ENCODE results near the gene OSBPL2. TPM values are rescaled to one million over a fixed set of nuclear protein-coding genes. Genes with fewer than 3 reads are reported as not detected.

OSBPL2 gene
- total and polyA plus RNA-seq, 9 of the 15 experiments (the other 6 are each of a cell fraction or from before 2014, with no cell fraction given), result 2.5 to 25.6 (median 14.1) TPM

DNA sequence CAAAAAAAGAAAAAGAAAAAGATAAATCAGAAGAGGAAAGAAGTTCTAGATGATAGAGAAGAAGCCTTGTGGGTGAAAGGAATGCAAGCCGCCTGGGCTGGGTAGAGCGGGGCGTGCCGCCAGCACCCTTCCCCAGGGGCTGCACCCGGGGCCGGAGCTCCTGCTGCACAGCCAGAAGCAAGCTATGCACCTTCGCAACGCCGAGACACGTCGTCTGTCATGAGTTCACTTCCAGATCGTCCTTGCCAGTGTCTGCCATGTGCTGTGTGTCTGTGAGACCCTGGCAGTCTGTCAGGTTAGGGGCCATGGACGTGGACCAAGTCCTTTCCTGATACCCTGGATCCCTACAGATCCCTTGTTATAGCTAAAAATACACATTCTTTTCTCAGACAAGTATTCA is 38.9 kb downstream of the OSBPL2 start (continued):
- TF ChIP-seq, protein P1, sequence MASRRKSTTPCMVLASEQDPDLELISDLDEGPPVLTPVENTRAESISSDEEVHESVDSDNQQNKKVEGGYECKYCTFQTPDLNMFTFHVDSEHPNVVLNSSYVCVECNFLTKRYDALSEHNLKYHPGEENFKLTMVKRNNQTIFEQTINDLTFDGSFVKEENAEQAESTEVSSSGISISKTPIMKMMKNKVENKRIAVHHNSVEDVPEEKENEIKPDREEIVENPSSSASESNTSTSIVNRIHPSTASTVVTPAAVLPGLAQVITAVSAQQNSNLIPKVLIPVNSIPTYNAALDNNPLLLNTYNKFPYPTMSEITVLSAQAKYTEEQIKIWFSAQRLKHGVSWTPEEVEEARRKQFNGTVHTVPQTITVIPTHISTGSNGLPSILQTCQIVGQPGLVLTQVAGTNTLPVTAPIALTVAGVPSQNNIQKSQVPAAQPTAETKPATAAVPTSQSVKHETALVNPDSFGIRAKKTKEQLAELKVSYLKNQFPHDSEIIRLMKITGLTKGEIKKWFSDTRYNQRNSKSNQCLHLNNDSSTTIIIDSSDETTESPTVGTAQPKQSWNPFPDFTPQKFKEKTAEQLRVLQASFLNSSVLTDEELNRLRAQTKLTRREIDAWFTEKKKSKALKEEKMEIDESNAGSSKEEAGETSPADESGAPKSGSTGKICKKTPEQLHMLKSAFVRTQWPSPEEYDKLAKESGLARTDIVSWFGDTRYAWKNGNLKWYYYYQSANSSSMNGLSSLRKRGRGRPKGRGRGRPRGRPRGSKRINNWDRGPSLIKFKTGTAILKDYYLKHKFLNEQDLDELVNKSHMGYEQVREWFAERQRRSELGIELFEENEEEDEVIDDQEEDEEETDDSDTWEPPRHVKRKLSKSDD (conservative IDR thresholded peaks at IDR 0.05; ENCODE audit: low read length), result no peak
- no peak for TF ChIP-seq ZNF347 (CRISPR knock-in tag; IDR thresholded peaks at IDR 0.05; ENCODE audit: low read depth)
- TF ChIP-seq ZNF197 (CRISPR knock-in tag; IDR thresholded peaks at IDR 0.05; ENCODE audit: low read depth), result no peak
- TF ChIP-seq LEF1 (IDR thresholded peaks at IDR 0.05), result no peak
- TF ChIP-seq ZNF584 (CRISPR knock-in tag; IDR thresholded peaks at IDR 0.05; ENCODE audit: low read depth), result no peak

DNA sequence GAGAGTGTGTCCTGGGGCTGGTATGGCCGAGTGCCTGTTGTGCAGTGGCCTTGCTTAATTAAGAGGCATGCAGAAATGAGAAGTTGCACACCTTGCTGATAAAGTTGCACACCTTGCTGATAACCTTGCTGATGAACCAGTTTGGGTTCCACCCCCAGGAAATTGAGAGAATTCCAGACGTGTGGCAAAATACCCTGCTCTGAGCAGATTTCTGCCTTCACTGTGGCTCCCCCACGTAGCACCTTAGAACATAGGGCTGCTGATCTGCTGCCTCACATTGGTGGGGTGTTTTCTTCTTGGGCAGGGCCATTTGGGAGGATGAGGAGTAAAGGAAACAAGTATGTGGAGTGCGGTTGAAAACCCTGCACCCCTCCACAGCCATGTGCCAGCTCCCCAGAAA is 42.0 kb downstream of the OSBPL2 start:
- ChIA-PET POLR2A (no interaction called here), CTCF (ENCODE audit: low intra/inter-chr PET ratio) (no interaction called here)
- Histone ChIP-seq H3K4me2 (ENCODE audit: insufficient read depth, low read length) (no peak overlapping the region), H3K9me1 (ENCODE audit: control insufficient read depth, insufficient read depth, low read length) (no peaks in the 10 kb centered on the region), H3K4me3 (no peak overlapping the region), H3K27me3 (ENCODE audit: control insufficient read depth in 2 of 2, insufficient read depth in 2 of 2, low read length in 2 of 2) (no peaks in the 10 kb centered on the region), H3K36me3 (ENCODE audit: control insufficient read depth, insufficient read depth, low read length) (peaks cover 41% of the 10 kb centered on the region; the same call in 2 of the 3 replicates), H4K20me1 (replicated peaks; ENCODE audit: control insufficient read depth, insufficient read depth, low read length) (no peaks in the 10 kb centered on the region; the same call in 1 of the 2 replicates), H3K27ac (ENCODE audit: extremely low read depth, low read depth, low read length) (no peak overlapping the region), H3K9ac (ENCODE audit: insufficient read depth in 1 of 2, low read depth in 2 of 2, low read length in 2 of 2) (no peak overlapping the region), H2AFZ (ENCODE audit: low read depth, low read length) (no peak overlapping the region), H3K4me1 (replicated peaks in 1 of 2; ENCODE audit: control insufficient read depth in 2 of 2, insufficient read depth in 2 of 2, low read length in 2 of 2) (0 out of 5 replicates have a peak, but pooled peaks cover 0 to 3% of the 10 kb centered on the region in 2 experiments), H3K79me2 (ENCODE audit: control insufficient read depth, insufficient read depth, low read length) (no peaks in the 10 kb centered on the region), H3K9me3 (replicated peaks; ENCODE audit: control insufficient read depth, insufficient read depth, low read depth, low read length) (no peaks in the 10 kb centered on the region)
- TF ChIP-seq CSDE1 (IDR thresholded peaks at IDR 0.05) (no peak), ZC3H11A (IDR thresholded peaks at IDR 0.05; ENCODE audit: low read depth, low read length) (no peak)
- TF ChIP-seq, protein P2, sequence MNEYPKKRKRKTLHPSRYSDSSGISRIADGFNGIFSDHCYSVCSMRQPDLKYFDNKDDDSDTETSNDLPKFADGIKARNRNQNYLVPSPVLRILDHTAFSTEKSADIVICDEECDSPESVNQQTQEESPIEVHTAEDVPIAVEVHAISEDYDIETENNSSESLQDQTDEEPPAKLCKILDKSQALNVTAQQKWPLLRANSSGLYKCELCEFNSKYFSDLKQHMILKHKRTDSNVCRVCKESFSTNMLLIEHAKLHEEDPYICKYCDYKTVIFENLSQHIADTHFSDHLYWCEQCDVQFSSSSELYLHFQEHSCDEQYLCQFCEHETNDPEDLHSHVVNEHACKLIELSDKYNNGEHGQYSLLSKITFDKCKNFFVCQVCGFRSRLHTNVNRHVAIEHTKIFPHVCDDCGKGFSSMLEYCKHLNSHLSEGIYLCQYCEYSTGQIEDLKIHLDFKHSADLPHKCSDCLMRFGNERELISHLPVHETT (CRISPR knock-in tag; conservative IDR thresholded peaks at IDR 0.05 in 1 of 2, IDR thresholded peaks at IDR 0.05 in 1 of 2), result no peak
- in situ Hi-C loops (cut with MboI), result no loop called here
- DNase-seq (ENCODE audit: extremely low read depth in 1 of 4, low spot score in 3 of 4) (no peak), FAIRE-seq (no peak), ATAC-seq (no peak)
- 65% methylated on average over 4 of the region's 4 CpGs for WGBS (ENCODE audit: insufficient coverage, low coverage, missing lambda C conversion rate)
- intact Hi-C loops (cut with micrococcal nuclease), result no loop called here
- no TSS peak for BruUV-seq (replicated peaks)

Measured in K562 (cell line).